HG02759 (cell line): Measurements from ENCODE around the gene CNTN1.

ENCODE experiments used
- ATAC-seq: cut with Tn5 transposase; IDR thresholded peaks from one replicate; pipeline ENCODE4 v1.9.1; 2021; ENCODE audit warnings: mild to moderate bottlenecking, moderate library complexity; ENCODE audit not compliant: unreplicated experiment

CNTN1 gene

GRCh38 chr12:41092115-41092514 lies 399.9 kb downstream of the CNTN1 start:
- ATAC-seq, result no peak

- no peak for ATAC-seq
These were observed 404.6 kb downstream of the CNTN1 start for GRCh38 chr12:41096797-41097196.

- ATAC-seq, result no peak
These were observed 408.3 kb downstream of the CNTN1 start for GRCh38 chr12:41100572-41100971.

- no peak for ATAC-seq
These were observed 409.6 kb downstream of the CNTN1 start for GRCh38 chr12:41101806-41102205.

- ATAC-seq, result no peak
These were observed 411.4 kb downstream of the CNTN1 start for GRCh38 chr12:41103614-41104013.

- no peak for ATAC-seq
These were observed 414.1 kb downstream of the CNTN1 start for GRCh38 chr12:41106315-41106714.

- ATAC-seq, result no peak
These were observed 415.8 kb downstream of the CNTN1 start for GRCh38 chr12:41108032-41108431.

GRCh38 chr12:41112903-41113302 lies 420.7 kb downstream of the CNTN1 start:
- ATAC-seq, result no peak

GRCh38 chr12:41120211-41120610 lies 428.0 kb downstream of the CNTN1 start:
- ATAC-seq, result no peak

GRCh38 chr12:41121374-41121773 lies 429.1 kb downstream of the CNTN1 start:
- ATAC-seq, result no peak
